NCI-H1436 treated with DMSO at 0.1 percent for 48 hours (cell line): ENCODE results near the gene TREH.
"Not testable (repeated sequence)": the region's sequence is repeated elsewhere in the genome, so short reads cannot be mapped to it uniquely, and the experiment has no call there.

Experiments
- DNase-seq: peaks from one replicate; lab custom pipeline; 2025; lab: John Stamatoyannopoulos, UW

Gene TREH

GRCh38 chr11:118696673-118697226 lies 17.3 kb upstream of the TREH start:
- DNase-seq, result no peak

DNA sequence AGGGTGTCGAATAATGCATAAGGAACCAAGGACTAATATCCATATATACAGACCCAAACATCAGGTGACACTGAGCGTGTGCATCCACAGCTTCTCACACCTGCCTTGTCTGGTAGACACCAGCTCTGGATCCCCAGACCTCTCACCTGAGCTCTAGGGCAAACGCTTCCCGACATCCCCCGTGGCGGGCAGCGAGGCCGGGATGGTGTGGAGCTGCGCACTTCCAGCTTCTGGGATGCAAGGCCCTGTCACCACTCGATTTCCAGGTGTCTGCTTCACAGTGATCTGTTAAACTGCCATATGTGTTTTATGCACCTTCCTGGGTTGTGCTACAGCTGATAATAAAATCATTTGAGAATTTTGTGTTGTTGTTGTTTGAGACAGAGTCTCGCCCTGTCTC lies 15.3 kb upstream of the TREH start:
- no peak for DNase-seq

GRCh38 chr11:118694185-118694584 lies 14.7 kb upstream of the TREH start:
- DNase-seq, result no peak

DNA sequence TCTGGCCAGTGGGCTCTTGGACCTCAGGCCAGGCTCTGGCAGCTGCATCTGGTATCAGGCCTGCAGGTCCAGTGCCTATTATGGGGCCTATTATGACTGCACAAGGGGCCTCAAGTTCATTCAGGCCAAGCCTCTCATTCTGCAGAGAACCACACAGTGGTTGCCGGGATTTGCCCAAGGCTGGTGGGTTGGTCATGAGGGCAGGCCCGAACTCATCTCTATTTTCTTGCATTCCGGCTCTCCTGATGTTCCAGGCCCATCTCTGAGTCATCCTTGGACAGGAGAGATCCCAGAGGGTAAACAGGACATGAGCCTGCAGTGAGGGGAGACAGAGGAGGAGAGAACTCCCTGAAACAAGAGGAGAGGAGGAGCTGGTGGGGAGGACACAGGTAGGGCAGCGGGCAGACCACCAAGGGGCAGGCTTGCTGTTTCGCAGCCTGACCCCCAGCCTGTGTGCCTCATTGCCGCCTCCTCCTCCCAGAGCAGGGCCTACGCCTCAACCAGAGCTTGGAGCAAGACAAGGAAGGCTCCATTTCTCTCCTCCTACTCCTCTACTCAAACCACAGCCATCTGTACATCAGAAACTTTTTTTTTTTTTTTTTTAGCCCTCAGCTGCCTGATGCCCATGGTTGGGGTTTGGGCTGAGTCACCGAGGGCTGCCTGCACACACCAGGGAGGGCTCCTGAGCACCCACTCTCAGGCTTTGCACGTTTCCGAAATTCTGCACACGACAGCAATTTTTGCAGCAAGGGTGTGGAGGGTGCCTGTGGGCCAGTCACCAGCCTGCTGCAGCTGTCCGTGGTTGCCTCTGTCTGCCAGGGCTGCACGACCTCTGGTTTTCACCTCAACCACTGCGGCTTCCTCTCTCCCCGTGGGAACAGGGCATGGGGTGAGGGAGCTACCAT lies 12.7 kb upstream of the TREH start:
- DNase-seq, result no peak

- DNase-seq, result no peak
These were observed 11.3 kb upstream of the TREH start for GRCh38 chr11:118690553-118691304.

- no peak for DNase-seq
These were observed 10.6 kb upstream of the TREH start for GRCh38 chr11:118689852-118690552.

GRCh38 chr11:118689503-118689851 lies 10.0 kb upstream of the TREH start:
- DNase-seq, result no peak

GRCh38 chr11:118688851-118689502 lies 9.5 kb upstream of the TREH start:
- no peak for DNase-seq

DNA sequence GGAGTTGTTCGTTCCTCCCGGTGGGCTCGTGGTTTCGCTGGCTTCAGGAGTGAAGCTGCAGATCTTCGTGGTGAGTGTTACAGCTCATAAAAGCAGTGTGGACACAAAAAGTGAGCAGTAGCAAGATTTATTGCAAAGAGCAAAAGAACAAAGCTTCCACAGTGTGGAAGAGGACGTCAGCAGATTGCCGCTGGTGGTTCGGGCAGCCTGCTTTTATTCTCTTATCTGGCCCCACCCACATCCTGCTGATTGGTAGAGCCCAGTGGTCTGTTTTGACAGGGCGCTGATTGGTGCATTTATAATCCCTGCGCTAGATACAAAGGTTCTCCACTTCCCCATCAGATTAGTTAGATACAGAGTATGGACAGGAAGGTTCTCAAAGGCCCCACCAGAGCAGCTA lies 8.9 kb upstream of the TREH start:
- DNase-seq, result not testable (repeated sequence)

- no peak for DNase-seq
These were observed 8.5 kb upstream of the TREH start for GRCh38 chr11:118687906-118688305.

DNA sequence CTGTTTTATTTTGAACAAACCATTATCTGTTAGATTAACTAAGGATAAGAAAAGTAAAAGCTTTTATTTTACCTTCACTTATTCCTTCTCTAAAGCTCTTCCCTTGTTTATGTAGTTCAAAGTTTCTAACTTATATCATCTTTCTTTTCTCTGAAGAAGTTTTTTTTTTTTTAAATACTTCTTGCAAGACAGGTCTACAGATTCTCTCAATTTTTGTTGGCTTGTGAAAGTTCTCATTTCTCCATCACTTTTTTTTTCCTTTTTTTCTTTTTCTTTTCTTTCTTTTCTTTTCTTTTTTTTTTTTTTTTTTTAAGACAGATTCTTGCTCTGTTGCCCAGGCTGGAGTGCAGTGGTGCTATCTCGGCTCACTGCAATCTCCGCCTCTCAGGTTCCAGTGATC lies 4.7 kb upstream of the TREH start:
- DNase-seq, result no peak

- not testable (repeated sequence) for DNase-seq
These were observed 3.5 kb upstream of the TREH start for GRCh38 chr11:118682939-118683338.

DNA sequence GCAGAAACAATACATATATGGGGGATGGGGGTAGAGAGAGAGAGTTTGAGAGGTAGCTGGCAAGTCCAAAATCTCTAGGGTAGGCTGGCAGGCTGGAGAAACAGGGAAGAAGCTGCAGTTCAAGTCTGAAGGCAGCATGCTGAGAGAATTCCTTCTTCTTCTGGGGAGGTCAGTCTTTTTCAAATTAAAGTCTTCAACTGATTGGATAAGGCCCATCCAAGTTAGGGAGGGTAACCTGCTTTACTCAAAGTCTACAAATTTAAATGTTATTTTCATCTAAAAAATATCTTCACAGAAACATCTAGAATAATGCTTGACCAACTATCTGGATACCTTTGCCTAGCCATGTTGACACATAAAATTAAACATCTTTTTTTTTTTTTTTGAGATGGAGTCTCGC lies 2.9 kb upstream of the TREH start:
- DNase-seq, result no peak

GRCh38 chr11:118678908-118679307 lies 542 bp downstream of the TREH start:
- DNase-seq, result not testable (repeated sequence)

DNA sequence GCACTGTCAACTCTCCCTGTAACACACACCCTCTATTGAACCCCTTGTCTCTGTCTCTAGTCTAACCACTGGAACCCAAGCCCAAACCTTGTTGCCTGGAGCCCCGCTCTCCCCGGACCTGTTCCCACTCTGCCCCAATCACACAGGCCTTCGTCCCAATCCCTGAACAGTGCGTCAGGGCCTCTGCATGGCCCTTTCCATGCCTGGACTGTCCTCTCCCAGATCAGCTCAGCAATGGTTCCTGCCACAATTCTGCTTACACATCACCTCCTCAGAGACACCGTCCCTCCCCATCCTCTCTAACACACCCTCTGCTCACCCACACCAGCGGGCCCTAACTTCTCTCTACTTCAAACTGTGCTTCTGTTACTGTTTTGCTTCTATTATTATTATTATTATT lies 1.5 kb downstream of the TREH start:
- no peak for DNase-seq

- DNase-seq, result no peak
These were observed 5.4 kb downstream of the TREH start for GRCh38 chr11:118674082-118674435.

GRCh38 chr11:118673361-118674081 lies 5.9 kb downstream of the TREH start:
- no peak for DNase-seq

DNA sequence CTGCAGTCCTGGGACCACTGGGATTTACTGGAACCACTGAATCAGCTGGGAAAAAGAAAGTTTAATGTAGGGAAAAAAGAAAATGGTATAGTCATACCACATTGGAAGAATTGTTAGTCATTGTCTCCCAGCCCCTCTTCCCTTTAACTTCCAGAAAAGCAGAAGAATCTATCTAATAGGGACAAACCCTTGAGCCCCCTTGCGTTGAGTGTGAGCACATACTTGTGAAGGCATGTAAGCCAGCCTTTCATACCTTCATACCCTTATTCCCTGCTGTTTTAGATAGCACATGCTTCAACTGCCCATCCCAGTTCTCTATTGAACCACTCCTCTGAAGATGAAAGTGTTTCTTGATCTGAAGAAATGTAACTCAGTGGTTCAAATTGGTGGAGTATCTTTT lies 6.6 kb downstream of the TREH start:
- no peak for DNase-seq

DNA sequence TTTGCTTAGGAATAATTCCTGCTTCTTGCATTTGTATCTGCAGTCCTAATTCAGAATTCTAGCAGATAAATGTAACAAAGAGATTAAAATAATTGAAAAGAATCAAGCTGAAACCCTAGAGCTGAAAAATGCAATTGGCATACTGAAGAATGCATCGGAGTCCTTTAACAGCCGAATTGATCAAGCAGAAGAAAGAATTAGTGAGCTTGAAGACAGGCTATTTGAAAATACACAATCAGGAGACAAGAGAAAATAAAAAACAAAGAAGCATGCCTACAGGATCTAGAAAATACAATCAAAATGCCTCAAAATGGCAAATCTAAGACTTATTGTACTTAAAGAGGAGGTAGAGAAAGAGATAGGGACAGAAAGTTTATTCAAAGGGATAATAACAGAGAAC lies 8.2 kb downstream of the TREH start:
- no peak for DNase-seq

DNA sequence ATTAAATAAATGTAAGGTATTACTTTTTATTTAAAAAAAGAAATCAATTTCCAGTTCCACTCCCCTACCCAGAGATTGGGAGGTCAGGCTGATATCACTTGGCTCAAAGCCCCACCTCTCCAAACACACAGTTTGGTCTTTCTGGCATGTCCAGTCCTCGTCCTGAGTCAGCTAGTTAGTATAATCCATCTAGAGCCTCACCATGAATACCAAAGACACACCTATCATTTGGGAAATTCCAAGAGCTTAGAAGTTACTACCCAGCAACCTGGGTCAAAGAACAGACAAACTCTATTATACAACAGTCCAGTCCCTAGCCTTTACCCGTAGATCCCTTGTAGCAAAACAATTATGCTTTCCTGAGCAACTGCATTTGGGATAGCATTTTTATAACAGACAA lies 9.4 kb downstream of the TREH start:
- no peak for DNase-seq

DNA sequence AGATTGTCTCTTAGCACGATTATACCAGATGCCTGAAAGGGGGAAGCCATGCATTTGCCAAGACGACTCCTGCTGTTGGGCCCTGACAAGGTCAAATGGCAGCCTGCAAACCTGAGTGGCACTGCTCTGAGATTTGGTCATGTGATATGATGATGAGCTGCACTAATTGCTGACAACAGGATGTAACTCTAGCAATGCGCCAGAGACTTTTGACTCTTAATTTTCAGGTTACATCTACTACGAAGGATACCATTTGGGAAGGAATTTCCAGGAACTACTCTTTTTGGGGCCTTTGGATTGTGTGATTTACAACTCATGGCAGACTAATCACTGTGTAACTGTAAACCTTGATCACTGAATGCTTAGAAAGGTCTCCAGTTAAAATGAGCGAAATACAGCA lies 13.1 kb downstream of the TREH start:
- DNase-seq, result no peak
